GM19455 (cell line): ENCODE data around the gene ACOX1.

Experiments used
- ATAC-seq: cut with Tn5 transposase; IDR thresholded peaks from one replicate; pipeline ENCODE4 v1.9.1; 2021; ENCODE audit not compliant: unreplicated experiment

Gene ACOX1

DNA sequence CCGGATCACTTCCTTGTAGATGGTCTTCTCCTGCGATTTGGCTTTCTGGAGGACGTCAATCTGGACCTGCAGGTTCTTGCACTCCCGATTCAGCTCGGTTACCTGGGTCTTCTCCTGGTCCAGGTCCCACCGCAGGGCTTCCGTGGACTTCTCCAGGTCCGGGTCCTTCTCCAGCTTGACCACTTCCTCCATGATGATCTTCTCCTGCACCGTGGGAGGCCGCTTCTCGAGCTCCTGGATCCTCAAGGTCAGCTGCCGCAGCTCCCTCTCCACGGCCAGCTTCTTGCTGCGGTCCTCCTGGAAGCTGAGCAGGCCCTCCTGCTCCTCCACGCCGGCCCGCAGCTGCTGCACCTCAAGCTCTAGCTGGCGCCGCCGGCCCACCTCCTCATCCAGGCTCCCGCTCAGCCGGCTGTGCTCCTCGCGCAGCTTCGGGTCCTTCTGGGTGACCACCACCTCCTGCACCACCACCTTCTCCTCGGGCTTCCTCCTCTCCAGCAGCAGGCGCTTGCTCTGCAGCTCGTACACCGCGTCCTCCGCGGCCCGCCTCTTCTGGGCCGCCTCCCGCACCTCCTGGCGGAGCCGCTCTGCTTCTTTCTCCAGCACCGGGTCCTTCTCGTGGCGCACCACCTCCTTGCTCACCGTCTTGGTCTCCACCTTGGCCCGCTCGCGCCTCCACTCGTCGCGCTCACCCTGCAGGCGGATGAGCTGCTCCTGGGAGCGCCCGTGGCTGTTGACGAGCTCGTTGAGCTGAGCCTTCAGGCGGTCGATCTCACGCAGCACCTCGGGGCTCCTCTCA lies 29.9 kb upstream of the ACOX1 start:
- ATAC-seq, result no peak

DNA sequence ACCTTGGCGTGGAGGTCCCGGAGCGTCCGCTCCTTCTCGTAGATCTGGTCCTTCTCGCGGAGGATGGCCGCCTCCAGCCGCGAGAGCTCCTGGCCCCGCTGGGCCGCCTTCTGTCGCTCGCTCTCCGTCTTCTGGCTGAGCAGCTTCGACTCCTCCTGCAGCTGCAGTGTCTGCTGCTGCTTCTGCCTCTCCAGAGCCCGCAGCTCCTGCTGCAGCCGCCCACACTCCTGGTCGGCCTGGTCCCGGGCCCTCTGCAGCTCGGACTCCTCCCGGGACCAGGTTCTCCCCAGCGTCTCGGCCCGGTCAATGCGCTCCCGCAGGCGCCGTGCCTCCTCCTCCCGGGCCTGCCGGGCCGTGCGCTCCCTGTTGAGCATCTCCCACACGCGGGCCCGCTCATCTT lies 29.2 kb upstream of the ACOX1 start:
- ATAC-seq, result no peak

DNA sequence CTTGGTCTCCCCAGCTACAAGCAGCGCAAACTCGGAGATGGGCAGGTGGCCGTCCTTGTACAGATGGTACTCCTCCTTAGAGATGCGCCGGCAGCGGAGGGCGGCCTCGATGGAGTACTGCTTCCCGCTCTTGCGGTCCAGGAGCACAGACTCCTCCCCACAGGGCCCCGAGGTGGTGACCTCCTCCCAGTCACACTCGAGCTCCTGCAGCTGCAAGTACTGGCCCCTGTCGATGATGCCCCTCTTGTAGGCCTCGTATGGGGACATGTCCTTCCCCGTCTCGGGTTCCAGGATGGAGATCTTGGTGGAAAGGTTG lies 28.8 kb upstream of the ACOX1 start:
- no peak for ATAC-seq

DNA sequence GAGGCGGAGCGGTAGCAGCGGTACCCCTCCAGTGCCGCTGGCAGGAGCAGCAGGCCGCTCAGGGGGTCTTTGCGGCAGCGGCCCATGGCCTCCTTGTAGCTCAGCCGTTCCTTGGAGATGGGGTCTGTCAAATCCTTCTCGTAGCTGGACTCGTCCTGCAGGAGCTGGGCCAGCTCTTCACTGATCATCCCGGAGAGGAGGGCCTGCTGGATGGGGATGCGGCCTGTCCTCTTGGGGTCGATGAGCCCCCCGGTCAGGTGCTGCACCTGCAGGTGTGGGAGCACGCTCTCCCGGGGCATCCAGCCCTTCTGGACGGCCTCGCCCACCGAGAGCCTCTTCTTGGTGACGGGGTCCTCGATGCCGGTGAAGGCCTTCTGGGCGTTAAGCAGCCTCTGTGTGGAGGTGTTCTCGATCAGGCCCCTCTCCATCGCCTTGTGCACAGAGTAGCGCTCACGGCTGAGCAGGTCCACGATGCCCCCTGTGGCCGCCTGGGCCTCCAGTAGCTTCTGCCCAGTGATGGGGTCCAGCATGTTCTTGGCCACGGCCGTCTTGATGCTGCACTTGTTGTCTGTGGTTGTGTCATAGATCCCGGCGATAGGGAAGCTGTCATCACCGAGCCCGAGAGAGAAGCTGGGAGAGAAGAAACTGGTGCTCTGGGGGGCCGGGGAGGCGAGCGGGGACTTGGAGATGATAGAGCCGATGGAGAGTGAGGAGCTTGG lies 28.3 kb upstream of the ACOX1 start:
- no peak for ATAC-seq

DNA sequence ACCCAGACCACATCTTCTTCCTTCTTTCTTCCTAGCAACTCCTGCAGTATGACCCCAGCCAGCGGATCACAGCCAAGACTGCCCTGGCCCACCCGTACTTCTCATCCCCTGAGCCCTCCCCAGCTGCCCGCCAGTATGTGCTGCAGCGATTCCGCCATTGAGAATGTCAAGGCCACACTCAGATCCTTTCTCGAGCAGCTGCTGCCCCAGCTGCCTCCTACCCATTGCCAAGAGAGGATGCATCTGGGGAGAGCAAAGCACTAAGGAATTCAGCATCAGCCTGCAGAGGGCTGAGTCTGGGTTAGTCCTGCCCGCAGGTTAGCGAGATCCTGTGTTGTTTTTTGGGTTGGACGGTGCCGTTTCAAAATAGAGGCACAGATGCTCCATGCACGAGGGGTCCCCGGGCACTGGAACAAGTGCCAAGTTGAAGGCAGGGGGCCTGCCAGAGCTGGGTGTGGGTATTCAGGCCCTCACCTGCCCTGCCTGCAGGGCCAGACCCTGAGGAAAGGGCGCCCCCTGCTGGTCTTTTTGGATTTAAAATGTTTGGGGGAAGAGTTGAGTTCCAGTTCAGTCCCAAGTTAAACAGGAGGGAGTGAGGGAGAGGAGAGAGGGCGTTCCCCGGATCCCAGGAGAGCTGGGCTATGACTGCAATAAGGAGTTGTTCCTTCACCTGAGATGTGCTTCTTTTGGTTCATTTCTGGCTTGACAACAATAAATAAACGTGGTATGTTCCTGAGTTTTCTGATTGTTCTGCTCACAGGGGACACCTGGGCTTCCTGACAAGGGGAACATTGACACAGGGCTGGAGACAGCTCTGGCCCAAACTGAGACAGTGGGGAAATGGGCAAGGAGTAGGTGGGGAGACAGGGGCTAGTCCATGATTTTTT lies 26.5 kb upstream of the ACOX1 start:
- ATAC-seq, result no peak

DNA sequence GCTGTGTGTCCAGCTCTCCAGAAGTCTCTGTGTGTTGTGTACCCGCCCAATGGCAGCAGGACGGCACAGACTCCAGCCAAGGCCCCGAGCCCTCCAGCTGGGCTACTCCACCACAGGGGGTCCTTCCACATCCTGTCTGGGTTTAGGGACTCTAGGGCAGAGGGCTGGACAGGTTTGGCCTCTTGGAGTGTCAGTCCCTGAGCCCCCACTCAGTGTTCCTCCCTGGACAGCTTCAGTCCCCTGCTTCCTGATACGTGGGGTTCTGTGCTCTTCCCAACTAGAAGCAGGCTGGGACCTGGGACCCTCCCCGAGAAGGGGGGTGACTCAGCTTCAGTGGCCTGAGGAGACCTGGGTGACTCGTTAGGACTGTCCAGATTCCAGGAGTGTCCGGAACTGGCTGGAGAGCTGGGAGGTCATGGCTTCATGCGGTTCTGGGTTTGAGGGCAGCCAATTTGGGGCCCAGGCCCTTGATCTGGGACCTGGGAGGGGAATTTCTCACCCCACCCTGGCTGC lies 25.8 kb upstream of the ACOX1 start:
- no peak for ATAC-seq

DNA sequence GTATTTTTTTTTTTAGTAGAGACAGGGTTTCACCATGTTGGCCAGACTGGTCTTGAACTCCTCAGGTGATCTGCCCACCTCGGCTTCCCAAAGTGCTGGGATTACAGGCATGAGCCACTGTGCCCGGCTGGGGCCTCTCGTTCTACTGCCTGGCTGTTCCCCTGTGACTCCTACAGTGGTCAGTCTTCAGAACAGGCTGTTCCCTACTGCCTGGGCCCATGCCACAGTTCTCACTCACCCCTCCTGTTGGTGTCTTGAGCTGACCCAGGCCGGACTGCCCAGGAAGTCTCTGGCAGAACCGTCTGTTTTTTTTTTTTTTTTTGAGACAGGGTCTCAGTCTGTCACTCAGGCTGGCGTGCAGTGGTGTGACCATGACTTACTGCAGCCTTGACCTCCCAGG lies 24.9 kb upstream of the ACOX1 start:
- no peak for ATAC-seq

DNA sequence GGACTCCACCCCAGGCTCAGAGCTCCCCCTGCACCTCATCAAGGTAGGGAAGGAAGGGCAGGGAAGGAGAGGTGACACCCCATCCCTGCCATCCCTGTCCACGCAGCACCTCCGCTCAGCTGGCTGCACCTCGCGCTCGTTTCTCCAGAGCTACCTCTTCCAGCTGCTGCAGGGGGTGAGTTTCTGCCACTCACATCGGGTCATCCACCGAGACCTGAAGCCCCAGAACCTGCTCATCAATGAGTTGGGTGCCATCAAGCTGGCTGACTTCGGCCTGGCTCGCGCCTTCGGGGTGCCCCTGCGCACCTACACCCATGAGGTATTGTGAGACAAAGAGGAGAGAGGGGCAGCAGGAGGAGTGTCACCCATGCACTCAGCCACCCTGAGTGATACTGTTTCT lies 23.1 kb upstream of the ACOX1 start:
- no peak for ATAC-seq

DNA sequence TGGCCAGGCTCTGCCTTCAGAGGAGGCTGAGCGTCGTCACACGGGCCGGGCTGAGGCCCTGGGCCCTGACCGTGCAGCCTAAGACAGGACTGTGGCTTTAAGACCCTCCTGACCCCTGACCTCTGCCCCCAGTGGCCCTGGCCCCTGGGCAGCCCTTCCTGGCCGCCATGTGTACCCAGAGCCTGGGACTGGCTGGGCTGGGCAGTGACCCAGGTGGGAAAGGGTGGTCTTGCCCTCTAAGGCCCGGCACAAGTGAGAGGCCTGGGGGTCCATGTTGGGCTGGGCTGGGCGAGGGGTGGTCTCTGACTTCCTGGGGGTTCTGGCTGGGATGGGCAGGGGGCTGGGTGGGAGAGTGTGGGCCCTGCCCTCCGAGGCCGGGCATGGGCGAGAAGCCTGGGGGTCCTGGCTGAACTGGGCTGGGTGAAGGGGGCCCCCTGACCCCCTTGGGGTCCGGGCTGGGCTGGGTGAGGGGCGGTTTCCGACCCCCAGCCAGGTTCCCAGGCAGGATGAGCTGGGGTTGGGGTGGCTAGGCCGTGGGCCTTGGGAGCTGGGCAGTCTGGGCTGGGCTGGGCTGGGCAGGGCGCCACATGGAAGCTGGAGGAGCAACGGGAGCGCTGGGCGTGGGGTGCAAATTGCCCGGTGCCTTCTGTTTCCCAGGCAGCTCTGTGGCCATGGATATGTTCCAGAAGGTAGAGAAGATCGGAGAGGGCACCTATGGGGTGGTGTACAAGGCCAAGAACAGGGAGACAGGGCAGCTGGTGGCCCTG lies 22.0 kb upstream of the ACOX1 start, which contains the start of gene CDK3:
CDK3 (plus strand) TSS at position 101 of the 767 bp plus-strand sequence; CDS start at position 672, 571 bp downstream.
- no peak for ATAC-seq

DNA sequence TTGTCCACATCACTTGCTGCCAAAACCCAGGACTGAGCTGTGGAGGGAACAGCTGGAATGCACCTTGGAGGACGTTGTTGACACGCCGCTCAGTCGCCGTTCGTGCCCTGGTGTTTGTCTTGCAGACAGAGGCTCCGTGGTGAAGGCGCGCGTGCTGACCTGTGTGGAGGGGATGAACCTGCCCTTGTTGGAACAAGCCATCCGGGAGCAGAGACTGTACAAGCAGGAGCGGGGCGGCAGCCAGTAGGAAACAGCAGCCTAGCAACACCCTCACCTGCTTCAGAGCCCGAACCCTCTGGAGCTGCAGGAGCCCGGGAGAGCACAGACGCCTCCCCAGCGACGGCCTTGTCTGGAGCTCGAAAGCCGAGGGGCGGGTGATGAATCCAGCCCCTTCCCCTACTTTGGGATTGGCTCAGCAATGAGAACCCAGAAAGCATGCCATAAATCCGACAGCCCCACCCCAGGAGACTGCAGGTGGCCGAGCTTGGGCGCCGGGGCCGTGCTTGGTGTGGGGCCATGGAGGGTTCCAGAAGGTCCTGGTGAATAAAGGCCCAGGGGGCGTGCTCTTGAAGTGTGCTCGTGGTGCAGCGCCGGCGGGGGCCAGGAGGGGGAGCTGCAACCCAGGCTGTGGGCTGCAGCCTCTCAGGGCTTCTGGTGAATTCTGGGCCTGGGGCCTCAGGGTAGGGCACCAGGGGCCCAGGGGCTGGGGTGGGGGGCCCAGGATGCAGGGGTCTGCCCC lies 21.2 kb upstream of the ACOX1 start:
- ATAC-seq, result no peak

DNA sequence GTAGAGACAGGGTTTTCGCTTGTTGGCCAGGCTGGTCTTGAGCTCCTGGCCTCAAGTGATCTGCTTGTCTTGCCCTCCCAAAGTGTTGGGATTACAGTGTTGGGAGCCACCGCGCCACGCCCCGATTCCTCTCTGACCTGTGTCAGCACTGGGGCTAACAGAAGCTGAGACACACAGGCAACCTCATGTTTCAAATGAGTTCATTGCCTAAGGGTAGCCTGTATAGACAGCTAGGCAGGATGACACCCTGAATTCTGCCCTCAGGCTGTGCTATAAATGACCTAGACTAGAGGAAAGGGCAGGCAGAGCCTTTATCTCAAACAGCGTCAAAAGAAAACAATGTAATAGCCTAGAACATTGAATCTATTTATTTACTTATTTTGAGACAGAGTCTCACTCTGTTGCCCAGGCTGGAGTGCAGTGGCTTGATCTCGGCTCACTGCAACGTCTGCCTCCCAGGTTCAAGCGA lies 19.4 kb upstream of the ACOX1 start:
- ATAC-seq, result no peak

DNA sequence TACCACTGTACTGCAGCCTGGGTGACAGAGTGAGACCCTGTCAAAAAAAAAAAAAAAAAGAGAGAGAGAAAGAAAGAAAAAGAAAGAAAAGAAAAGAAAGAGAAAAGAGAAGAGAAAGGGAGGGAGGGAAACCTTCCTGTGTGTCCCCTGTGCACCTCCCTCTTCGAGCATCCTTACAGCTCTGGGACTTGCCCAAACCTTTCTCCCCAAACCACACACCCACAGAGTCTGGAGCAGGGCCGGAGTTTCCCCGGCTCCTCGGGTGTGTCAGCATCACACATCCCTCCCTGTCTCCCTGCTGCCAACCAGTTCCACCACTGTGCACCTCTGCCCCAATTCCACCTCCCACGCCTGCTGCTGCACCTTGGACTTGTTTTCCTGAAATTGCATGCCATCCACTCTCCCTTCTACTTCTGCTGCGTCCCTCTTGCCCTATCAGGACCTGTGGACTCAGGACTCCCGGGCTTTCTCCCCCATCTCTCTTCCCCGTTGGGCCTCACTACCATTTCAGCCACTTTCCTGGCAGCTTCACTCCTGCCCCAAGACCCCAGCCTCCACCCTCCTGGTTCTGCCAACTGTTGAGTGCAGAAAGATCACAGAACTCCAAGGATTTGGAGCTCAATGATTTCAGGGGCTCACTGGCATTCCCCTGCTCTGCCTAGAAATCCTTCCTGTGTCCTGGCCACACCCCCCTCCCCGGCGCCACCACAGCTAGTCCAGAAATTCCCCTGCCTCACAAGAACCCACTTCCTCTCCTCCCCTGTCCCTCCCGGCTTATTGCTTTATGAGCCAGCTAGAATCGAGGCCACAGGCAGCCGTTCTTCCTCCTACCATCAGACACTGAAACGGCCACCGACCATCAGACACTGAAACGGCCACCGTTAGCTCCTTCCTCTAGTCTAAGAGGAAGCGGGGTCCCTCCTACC lies 18.0 kb upstream of the ACOX1 start:
- ATAC-seq, result no peak

DNA sequence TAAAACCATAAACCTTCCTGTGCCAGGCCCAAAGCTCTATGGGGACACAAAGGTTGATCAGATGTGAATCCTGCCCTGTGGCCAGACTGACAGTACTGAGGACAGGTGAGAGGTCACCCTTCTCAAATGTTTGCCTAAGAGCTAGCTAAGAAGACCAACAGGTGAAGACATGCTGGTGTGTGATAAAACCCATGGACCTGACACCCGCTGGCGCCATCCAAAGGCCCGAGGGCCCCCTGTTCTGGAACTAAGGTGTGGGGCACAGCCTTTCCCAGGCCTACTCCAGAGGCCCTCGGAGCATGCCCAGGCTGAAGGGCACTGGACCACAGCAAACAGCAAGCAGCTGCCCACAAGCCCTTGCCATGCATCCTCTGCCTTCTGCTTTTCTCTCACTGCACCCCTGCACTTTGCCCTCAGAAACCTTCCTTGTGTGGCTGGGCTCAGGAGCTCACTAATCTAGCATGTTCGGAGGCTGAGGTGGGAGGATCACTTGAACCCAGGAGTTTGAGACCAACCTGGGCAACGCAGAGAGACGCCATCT lies 16.5 kb upstream of the ACOX1 start:
- ATAC-seq, result no peak

DNA sequence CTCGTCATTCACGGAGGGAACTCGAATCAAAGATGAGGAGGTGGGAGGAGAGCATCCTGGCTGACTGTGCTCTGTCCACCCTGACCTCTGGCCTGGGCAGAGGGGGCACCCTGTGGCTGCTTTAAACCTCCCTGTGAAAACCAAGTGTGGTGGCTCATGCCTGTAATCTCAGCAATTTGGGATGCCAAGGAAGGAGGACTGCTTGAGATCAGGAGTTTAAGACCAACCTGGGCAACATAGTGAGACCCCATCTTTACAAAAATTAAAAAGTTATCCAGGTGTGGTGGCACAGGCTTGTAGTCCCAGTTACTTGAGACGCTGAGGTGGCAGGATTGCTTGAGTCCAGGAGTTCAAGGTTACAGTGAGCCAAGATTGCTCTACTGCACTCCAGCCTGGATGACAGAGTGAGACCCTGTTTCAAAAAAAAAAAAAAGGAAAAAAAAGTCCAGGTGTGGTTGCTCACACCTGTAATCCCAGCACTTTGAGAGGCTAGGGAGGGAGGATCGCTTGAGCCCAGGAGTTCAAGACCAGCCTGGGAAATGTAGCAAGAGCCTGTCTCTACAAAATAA lies 15.9 kb upstream of the ACOX1 start:
- no peak for ATAC-seq

DNA sequence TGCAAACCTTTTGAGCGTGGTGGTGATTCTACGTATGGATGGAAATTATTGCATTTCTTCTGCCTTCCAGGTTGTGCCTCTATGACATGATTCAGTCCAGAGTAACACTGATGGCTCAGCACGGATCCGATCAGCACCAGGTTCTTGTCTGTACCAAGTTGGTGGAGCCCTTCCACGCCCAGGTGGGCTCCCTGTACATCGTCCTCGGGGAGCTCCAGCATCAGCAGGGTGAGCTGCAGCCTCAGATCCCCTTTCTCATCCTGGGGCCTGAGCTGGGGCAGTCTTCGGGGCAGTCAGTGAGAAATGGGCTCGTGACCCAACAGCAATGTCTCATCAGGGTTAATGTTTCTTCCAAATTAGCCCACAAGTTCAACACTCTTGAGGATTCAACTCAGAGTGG lies 12.4 kb upstream of the ACOX1 start:
- no peak for ATAC-seq

DNA sequence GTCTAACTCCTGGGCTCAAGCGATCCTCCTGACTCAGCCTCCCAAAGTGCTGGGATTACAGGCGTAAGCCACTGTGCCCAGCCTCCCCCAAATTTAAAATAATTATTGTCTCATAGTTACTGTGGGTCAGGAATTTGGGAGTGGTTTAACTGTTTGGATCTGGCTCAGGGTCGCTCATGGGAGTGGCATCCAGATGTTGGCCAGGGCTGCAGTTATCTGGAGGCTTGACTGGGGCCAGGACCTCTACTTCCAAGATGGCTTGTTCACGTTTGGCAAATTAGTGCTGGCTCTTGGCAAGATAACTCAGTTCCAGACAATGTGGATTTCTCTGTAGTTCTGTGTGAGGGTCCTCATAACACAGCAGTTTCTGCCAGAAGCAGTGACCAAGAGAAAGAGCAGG lies 8.1 kb upstream of the ACOX1 start:
- ATAC-seq, result no peak

DNA sequence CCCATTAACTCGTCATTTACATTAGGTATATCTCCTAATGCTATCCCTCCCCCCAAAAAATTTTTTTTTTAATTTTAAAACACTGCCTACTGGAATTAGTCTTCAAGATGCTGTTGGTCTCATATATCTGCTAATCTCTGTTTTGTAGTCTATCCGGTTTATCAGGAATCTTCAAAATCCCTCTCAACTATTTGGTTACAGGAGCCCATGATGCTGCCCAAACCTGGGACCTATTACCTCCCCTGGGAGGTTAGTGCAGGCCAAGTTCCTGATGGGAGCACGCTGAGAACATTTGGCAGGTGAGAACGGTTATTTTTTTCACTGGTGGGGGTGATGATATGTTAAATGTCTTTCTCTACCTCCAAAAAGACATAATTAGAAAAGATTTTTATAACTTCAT lies 7.0 kb upstream of the ACOX1 start:
- ATAC-seq, result no peak

DNA sequence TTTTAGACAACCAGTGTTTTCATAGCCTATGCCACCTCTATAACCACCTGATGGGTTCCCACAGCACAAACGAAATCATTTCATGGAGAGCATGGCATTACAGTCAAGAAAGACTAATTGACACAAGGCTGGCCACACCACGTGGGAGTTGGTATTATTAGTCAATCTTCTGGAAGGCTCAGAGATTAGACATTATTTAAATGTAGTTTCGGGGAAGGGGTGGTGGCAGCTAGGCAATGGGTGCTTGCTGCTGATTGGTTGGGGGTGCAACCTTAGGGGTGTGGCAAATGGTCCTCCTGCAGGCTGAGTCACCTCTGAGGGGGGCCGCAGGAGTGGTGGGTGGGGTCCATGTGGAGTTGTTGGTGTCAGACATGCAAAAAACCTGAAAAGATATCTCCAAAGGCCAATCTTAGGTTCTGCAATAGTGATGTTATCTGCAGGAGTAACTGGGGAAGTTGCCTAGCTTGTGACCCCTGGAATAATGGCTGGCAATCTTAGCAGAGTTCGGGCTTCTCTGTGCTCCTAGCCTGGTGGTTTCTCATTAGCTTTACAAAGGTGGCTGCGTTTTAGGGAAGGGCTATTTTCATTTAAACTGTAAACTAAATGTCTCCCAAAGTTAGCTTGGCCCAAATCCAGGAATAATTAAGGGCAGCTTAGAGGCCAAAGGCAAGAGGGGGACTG lies 4.7 kb upstream of the ACOX1 start:
- no peak for ATAC-seq
